HG03175 (cell line): ENCODE results near the gene POU3F2.

Source experiments
- ATAC-seq: cut with Tn5 transposase; IDR thresholded peaks from one replicate; pipeline ENCODE4 v1.9.1; 2021; ENCODE audit warnings: mild to moderate bottlenecking, moderate library complexity; ENCODE audit not compliant: unreplicated experiment

The POU3F2 gene

GRCh38 chr6:98830146-98830545 is 4.2 kb upstream of the POU3F2 start:
- no peak for ATAC-seq

- no peak for ATAC-seq
Observed at GRCh38 chr6:98831057-98831958, 3.1 kb upstream of the POU3F2 start.

GRCh38 chr6:98831959-98832283 is 2.5 kb upstream of the POU3F2 start:
- no peak for ATAC-seq

- no peak for ATAC-seq
Observed at GRCh38 chr6:98832284-98833056, 1.9 kb upstream of the POU3F2 start.

- ATAC-seq, result no peak
Observed at GRCh38 chr6:98833057-98833306, 1.4 kb upstream of the POU3F2 start.

GRCh38 chr6:98833307-98834059 is 891 bp upstream of the POU3F2 start:
- ATAC-seq, result no peak

- ATAC-seq, result no peak
Observed at GRCh38 chr6:98835149-98836024, 1.0 kb downstream of the POU3F2 start.

GRCh38 chr6:98836025-98836961 is 1.9 kb downstream of the POU3F2 start:
- ATAC-seq, result no peak

GRCh38 chr6:98836962-98837944 is 2.9 kb downstream of the POU3F2 start:
- no peak for ATAC-seq

GRCh38 chr6:98838032-98838431 is 3.7 kb downstream of the POU3F2 start:
- no peak for ATAC-seq

- ATAC-seq, result no peak
Observed at GRCh38 chr6:98838975-98839374, 4.6 kb downstream of the POU3F2 start.

GRCh38 chr6:98839781-98840361 is 5.5 kb downstream of the POU3F2 start:
- ATAC-seq, result peak; percentile 29

GRCh38 chr6:98840385-98840784 is 6.0 kb downstream of the POU3F2 start:
- no peak for ATAC-seq

- no peak for ATAC-seq
Observed at GRCh38 chr6:98840996-98841513, 6.7 kb downstream of the POU3F2 start.

- ATAC-seq, result no peak
Observed at GRCh38 chr6:98841621-98842341, 7.4 kb downstream of the POU3F2 start.

- no peak for ATAC-seq
Observed at GRCh38 chr6:98842342-98843180, 8.2 kb downstream of the POU3F2 start.
